ENCODE results near the gene ATP2C2.

The ATP2C2 gene

DNA sequence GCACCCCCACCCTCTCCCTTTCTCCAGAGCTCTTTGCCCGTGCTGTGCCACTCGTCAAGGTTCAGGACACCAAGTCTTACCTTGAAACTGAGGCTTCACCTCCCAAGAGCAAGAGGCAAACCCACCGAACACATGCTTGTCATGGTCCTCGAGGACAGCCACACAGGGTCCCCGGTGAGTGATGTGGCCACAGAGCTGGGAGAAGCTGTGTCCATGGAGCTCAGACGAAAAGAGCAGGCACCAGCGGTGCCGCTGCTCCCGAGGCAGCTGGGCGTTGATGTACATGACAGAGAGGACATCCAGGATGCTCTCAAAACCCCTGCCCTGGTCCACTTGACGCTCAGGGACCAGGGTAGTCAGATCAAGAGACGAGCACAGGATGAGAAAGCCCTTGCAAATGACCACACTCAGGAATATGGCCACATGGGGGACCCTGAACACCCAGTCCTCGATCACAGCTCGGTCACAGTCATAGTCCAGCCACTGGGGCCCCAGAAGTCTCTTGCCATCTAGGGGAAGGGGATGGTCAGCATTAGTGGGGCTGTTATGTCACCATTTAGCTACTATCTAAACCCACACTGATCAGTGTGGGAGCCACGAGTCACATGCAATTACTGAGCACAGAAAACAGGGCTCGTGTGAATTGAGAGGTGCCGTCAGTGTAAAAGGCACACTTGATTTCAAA, 118.4 kb downstream of the ATP2C2 start:
- TF ChIP-seq GATA1 (IDR thresholded peaks at IDR 0.05; ENCODE audit: low read depth, low read length) (no peak), POLR2A (IDR thresholded peaks at IDR 0.05; ENCODE audit: low read length) (no peak)

DNA sequence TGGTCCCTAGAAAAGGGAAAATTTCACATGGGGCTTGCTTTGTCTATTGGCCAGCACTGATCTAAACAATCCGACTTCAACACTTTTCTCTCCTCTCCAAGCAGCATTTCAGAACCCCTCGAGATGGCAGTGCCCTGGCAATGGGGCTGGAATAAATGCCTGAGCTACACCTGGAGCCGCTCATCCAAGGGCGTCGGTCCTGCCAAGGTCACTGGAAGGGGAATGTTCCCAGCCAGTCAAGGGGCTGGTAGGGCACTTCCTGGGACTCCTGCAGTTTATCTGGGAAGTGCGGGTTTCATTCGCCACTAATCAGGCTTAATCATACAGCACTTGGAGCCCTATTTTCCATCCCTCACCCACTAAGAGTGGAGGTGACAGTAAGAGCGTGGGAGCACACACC, 119.0 kb downstream of the ATP2C2 start:
- TF ChIP-seq GATA1 (IDR thresholded peaks at IDR 0.05; ENCODE audit: low read depth, low read length) (no peak), POLR2A (IDR thresholded peaks at IDR 0.05; ENCODE audit: low read length) (no peak)
- DNase-seq = no peak

More for the DNA sequence above, 118.4 kb downstream of the ATP2C2 start:
- no peak for DNase-seq

DNA sequence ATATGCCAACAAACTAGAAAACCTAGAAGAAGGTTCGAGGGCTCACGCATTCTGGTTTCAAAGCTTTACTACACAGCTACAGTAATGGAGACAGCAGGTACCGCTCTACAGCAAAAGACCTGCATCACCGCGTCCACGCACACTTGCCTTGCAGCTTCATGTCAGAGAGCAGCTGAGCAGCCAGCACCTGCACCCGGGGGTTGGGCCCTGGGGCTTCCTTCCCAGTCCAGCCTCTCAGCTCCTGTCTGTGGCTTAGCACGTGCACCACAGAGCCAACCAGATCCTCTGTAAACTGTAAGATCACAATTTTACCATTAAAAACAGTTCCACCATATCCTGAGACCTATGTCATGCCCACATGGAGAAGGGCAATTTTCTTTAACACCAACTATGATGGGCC, 120.8 kb downstream of the ATP2C2 start:
- no peak for DNase-seq
- TF ChIP-seq POLR2A (IDR thresholded peaks at IDR 0.05; ENCODE audit: low read length) = no peak
- TF ChIP-seq GATA1 (IDR thresholded peaks at IDR 0.05; ENCODE audit: low read depth, low read length) = no peak

DNA sequence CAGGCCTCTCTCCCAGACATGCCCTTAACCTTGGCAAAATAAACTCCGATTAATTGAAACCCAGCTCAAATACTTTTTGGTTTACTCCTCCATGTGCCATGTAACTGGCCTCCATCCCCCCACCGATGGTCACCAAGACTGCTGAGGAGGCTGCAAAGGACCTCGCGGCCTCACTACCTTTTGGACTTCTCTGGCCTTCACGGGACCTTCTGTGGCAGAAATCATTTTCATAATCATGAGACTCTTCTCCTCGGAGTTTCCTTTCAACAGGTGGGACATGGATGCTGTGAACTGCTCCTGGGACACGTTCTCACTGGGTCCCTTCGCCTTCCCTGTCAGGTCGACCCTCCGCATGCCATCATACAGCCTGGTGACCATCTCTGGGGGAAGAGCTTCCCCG, 127.2 kb downstream of the ATP2C2 start:
- TF ChIP-seq GATA1 (IDR thresholded peaks at IDR 0.05; ENCODE audit: low read depth, low read length) = no peak
- no peak for TF ChIP-seq POLR2A (IDR thresholded peaks at IDR 0.05; ENCODE audit: low read length)
- no peak for DNase-seq

DNA sequence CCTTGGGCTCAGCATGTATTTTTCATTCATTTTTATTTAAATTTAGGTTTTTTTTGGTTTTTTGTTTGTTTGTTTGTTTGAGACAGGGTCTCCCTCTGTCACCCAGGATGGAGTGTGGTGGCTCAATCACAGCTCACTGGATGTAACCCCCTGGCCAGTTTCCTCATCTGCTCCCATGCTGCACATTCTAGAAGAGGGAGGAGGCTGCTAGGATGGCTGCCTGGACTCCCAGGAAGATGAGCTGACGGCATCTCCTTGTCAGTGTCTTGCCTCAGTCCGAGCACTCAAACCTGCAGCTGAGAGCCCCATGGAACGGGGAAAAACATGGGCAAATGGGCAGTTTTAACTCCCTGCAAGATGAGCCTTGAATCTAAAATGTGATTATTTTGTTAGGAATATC, 128.7 kb downstream of the ATP2C2 start:
- DNase-seq = no peak
- no peak for TF ChIP-seq GATA1 (IDR thresholded peaks at IDR 0.05; ENCODE audit: low read depth, low read length)
- TF ChIP-seq POLR2A (IDR thresholded peaks at IDR 0.05; ENCODE audit: low read length) = no peak

DNA sequence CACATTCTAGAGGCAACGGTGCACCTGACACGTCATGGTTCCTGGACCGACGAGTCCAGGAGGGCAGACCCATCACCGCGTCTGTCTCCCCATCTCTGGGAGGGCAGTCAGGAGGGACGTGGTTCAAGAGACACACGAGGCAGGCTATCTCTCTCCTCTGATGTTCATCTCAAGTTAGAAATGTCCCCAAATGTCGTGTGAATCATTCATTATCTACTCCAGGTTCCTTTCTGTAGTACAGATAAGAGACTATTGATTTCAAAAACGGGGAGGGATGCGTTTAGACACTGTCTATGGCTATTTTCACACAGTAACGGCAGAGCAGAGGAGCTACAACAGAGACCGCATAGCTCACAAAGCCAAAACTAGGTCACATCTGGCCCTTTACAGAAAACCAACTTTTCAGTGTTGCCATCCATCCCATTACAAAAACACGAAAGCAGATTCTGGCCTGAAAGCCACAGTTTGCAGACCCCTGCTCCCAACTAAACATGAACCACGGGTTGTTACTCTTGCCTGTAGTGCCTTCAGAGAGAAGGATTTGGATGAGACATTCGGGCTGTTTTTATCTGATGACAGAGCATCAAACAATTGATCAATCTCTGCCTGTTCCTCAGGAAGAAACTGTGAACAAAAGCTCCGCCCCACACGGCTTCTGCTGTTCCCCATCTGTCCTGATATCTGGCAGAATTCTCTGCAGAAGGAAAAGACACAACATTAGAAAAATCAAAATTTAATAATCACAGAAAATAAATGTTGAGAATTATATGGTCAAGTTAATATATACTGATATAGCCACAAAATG, 129.3 kb downstream of the ATP2C2 start:
- TF ChIP-seq POLR2A (IDR thresholded peaks at IDR 0.05; ENCODE audit: low read length) = no peak
- peak in 1 of 2 experiments; percentile 20 for DNase-seq

DNA sequence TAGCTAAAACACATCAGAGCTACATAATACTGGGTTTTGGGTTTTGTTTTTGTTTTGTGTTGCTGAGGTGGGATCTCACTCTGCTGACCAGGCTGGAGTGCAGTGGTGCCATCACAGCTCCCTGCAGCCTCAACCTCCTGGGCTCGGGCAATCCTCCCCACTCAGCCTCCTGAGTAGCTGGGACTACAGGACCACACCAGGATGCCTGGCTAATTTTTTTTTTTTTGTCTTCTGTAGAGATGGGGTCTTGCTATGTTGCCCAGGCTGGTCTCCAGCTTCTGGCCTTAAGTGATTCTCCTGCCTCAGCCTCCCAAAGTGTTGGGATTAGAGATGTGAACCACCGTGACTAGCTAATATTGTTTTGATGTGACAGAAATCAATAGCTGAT, 129.9 kb downstream of the ATP2C2 start:
- no peak for DNase-seq
- no peak for TF ChIP-seq POLR2A (IDR thresholded peaks at IDR 0.05; ENCODE audit: low read length)
- TF ChIP-seq GATA1 (IDR thresholded peaks at IDR 0.05; ENCODE audit: low read depth, low read length) = no peak

DNA sequence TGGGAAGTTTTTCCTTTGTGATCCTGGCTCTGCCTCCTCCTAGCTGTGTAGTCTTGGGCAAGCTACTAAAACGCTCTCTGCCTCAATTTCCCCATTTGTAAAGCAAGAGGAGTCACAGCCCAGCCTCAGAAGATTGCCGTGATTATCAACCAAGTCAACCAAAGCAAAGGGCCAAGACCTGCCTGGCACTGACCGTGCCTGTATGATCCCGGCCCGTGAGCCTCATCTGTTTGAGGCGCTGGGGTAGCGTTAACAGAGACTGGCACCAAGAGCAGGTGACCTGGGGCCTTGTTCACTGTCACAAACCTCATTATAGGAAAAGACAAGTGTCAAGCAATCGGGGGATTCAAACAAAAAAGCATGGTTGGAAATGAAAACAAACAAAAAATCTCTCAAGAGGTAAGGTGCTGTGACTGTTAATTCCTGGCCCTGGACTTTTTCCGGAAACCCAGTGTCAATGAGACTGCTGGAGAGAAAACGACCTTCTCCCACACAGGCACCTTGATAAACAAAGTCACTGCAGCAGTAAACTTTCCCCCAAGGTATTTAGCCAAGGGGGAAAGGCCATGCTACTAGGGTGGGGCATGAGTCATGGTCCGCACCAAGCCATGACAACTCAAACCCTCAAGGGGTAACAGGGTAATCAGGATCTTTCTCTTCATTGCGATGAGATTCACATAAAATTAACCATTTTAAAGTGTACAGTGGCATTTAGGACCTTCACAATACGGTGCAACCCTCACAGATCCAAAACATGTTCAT, 130.7 kb downstream of the ATP2C2 start:
- no peak for DNase-seq
- TF ChIP-seq POLR2A (IDR thresholded peaks at IDR 0.05; ENCODE audit: low read length) (no peak), GATA1 (IDR thresholded peaks at IDR 0.05; ENCODE audit: low read depth, low read length) (no peak)

DNA sequence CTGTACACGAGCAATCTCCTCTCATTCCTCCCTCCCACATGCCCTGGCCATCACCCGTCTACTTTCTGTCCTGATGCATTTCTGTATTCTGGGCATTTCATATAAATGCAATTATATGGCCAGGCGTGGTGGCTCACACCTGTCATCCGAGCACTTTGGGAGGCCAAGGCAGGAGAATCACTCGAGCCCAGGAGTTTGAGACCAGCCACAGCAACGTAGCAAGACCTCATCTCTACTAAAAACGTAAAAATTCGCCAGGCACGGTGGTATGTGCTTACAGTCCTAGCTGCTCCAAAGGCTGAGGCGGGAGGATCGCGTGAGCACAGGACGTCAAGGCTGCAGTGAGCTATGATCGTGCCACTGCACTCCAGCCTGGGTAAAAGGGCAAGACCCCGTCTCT, 131.3 kb downstream of the ATP2C2 start:
- TF ChIP-seq GATA1 (IDR thresholded peaks at IDR 0.05; ENCODE audit: low read depth, low read length) (no peak), POLR2A (IDR thresholded peaks at IDR 0.05; ENCODE audit: low read length) (no peak)
- no peak for DNase-seq

DNA sequence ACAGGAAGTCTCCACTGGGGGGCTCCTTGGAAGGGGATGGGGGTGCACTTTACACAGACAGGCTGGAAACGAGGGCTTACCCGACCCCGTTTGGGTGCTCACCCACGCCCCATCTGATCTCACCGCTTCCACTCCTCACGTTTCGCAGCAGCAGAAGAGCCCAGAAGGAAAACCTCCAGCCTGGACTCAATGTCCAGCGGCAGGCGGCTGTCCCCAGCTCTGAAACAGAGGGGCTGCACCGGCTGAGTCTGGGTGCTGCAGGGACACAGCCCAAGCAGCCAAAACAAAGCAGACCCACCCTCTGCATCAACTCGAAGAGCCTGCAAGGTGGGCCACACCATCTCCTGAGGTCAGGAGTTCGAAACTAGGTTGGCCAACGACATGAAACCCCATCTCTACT, 132.2 kb downstream of the ATP2C2 start:
- DNase-seq = no peak
- TF ChIP-seq GATA1 (IDR thresholded peaks at IDR 0.05; ENCODE audit: low read depth, low read length) = no peak
- TF ChIP-seq POLR2A (IDR thresholded peaks at IDR 0.05; ENCODE audit: low read length) = no peak

DNA sequence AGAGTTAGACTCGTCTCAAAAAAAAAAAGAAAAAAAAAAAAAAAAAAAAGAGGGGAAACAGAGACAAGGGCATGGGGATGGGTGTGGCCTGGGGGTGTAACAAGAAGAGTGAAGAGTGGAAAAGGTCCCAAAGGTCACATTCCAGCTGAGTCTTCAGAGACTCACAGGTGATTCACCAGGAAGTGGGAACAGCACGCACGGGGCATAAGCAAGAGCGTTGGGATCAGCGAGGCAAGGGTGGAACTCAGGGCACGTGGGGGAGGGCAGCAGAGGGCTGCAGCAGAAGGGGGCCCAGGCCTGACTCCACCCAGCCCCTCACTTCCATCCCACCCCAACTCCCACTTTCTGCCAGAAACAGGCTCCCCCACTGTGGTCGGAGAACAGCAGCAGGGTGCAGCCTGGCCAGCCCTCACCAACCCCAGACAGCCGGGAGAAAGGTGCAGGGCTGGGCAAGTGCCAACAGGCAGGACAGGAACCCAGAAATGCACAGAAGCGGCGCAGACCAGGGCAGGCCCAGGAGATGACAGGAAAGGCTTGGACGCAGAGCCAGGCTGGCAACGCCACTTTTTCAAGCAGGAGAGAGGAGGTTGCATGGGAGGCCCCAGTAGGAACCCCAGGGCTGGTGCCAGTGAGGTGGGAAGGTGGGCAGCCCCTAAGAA, 132.9 kb downstream of the ATP2C2 start:
- TF ChIP-seq POLR2A (IDR thresholded peaks at IDR 0.05; ENCODE audit: low read length) (no peak), GATA1 (IDR thresholded peaks at IDR 0.05; ENCODE audit: low read depth, low read length) (no peak)
- no peak for DNase-seq

DNA sequence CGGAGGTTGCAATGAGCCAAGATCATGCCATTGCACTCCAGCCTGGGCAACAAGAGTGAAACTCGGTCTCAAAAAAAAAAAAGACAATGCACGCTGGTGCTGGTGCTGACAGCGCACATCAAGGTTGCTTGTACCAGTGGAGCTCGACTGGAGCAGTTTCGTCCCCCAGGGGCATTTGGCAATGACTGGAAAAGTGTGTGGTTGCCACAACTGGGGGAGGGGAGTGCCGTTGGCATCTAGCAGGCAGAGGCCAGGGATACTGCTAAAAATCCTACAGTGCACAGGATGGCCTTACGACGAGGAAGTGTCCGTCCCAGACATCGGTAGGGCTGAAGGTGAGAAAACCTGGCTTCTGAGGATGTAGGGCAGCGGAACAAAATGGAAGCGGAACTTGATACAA, 133.7 kb downstream of the ATP2C2 start:
- TF ChIP-seq POLR2A (IDR thresholded peaks at IDR 0.05; ENCODE audit: low read length) = no peak
- TF ChIP-seq GATA1 (IDR thresholded peaks at IDR 0.05; ENCODE audit: low read depth, low read length) = no peak
- DNase-seq = no peak

DNA sequence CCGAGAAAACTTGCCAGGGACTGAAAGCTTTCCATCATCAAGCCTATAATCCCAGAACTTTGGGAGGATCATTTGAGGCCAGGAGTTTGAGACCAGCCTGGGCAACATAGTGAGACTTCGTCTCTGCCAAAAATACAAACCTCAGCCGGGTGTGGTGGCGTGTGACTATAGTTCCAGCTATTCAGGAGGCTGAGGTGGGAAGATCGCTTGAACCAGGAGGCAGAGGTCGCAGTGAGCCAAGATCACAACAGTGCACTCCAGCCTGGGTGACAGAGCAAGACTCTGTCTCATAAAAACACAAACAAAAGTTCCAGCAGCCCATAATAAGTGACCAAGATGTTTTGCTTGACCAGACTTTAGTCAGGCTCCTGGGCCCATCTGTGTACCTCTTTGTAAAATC, 134.2 kb downstream of the ATP2C2 start:
- TF ChIP-seq GATA1 (IDR thresholded peaks at IDR 0.05; ENCODE audit: low read depth, low read length) (no peak), POLR2A (IDR thresholded peaks at IDR 0.05; ENCODE audit: low read length) (no peak)
- no peak for DNase-seq
